Activated CD8-positive, alpha-beta T cell treated with anti-CD3 and anti-CD28 coated beads for 36 hours (primary cell): Measurements from ENCODE around the gene NPIPA1. TPM values are rescaled to one million over a fixed set of nuclear protein-coding genes. Genes with fewer than 3 reads are reported as not detected.
A peak's percentile ranks its signal among the peaks of the same experiment; 100 is the strongest.
"Not testable (repeated sequence)": the region's sequence is repeated elsewhere in the genome, so short reads cannot be mapped to it uniquely, and the experiment has no call there.

Experiments used
- ATAC-seq: fragments of 200-7000 bp; cut with Tn5 transposase; one replicate; pipeline ENCODE4 v1.10.0; 2021; ENCODE audit warnings: mild to moderate bottlenecking, moderate library complexity
- CTCF ChIA-PET: fragments of 350-600 bp; sonication (Branson Sonifier 250); formaldehyde crosslinking; loops from one replicate; lab custom pipeline; 2021; ENCODE audit warnings: antibody characterized with exemption; lab: Charles Lee
- POLR2A ChIA-PET: fragments of 350-600 bp; sonication (Branson Sonifier 250); formaldehyde crosslinking; loops from one replicate; lab custom pipeline; 2021; ENCODE audit warnings: antibody characterized with exemption; lab: Charles Lee
- DNase-seq: peaks from one replicate; pipeline ENCODE4 v3.0.0-alpha.2; 2020
- H3K27ac Mint-ChIP-seq: one replicate; pipeline ENCODE4 v1.8.0; 2021; ENCODE audit warnings: mild to moderate bottlenecking, mixed read lengths
- H3K27me3 Mint-ChIP-seq: one replicate; pipeline ENCODE4 v1.8.0; 2021; ENCODE audit warnings: mixed read lengths
- H3K36me3 Mint-ChIP-seq: one replicate; pipeline ENCODE4 v1.8.0; 2021; ENCODE audit warnings: low read depth, mixed read lengths
- H3K4me1 Mint-ChIP-seq: one replicate; pipeline ENCODE4 v1.8.0; 2021; ENCODE audit warnings: low read depth, mixed read lengths
- H3K4me3 Mint-ChIP-seq: one replicate; pipeline ENCODE4 v1.8.0; 2021; ENCODE audit warnings: mild to moderate bottlenecking, moderate library complexity, mixed read lengths
- H3K9me3 Mint-ChIP-seq: one replicate; pipeline ENCODE4 v1.8.0; 2021; ENCODE audit warnings: mixed read lengths
- CTCF ChIP-seq: fragments of 200-600 bp; IDR thresholded peaks from one replicate; pipeline ENCODE4 v1.8.0; 2022; ENCODE audit warnings: antibody characterized with exemption, mild to moderate bottlenecking
- intact Hi-C: fragments of 100-400 bp; cut with micrococcal nuclease; formaldehyde crosslinking; loops from one replicate; pipeline ENCODE4 v1.10.0; 2022
- total RNA-seq, 2 experiments: library from RNA; stranded (reverse); gene quantifications; one replicate each; pipeline ENCODE4 v1.2.3, GENCODE V29; 2021

Gene NPIPA1
- total RNA-seq, 2 experiments from 2014 or later, result 76.9 to 77.3 TPM

- H3K36me3 Mint-ChIP-seq, H3K27ac Mint-ChIP-seq, H3K4me3 Mint-ChIP-seq, ATAC-seq, intact Hi-C loops, H3K4me1 Mint-ChIP-seq, POLR2A ChIA-PET, H3K27me3 Mint-ChIP-seq, H3K9me3 Mint-ChIP-seq, DNase-seq, CTCF ChIA-PET: not testable (repeated sequence)
These were observed 6.3 kb upstream of the NPIPA1 start for GRCh38 chr16:14930971-14931370.

GRCh38 chr16:14932581-14933375 lies 4.5 kb upstream of the NPIPA1 start:
- H3K9me3 Mint-ChIP-seq, H3K27ac Mint-ChIP-seq, ATAC-seq, H3K4me3 Mint-ChIP-seq, H3K4me1 Mint-ChIP-seq, H3K36me3 Mint-ChIP-seq, POLR2A ChIA-PET, intact Hi-C loops, CTCF ChIA-PET, H3K27me3 Mint-ChIP-seq, DNase-seq: not testable (repeated sequence)

GRCh38 chr16:14937994-14938393 lies 751 bp downstream of the NPIPA1 start:
- H3K36me3 Mint-ChIP-seq, POLR2A ChIA-PET, H3K27me3 Mint-ChIP-seq, ATAC-seq, H3K27ac Mint-ChIP-seq, H3K9me3 Mint-ChIP-seq, CTCF ChIA-PET, intact Hi-C loops, DNase-seq, H3K4me3 Mint-ChIP-seq, H3K4me1 Mint-ChIP-seq: not testable (repeated sequence)

- H3K36me3 Mint-ChIP-seq, CTCF ChIA-PET, POLR2A ChIA-PET, H3K9me3 Mint-ChIP-seq, ATAC-seq, intact Hi-C loops, H3K4me3 Mint-ChIP-seq, H3K4me1 Mint-ChIP-seq, H3K27me3 Mint-ChIP-seq: not testable (repeated sequence)
- peak; percentile 46 for DNase-seq
- peak overlapping the region; percentile 34 for H3K27ac Mint-ChIP-seq
These were observed 5.4 kb downstream of the NPIPA1 start for GRCh38 chr16:14942686-14943085.

- H3K27me3 Mint-ChIP-seq, result no peaks in the 10 kb centered on the region
- intact Hi-C loops, result no loop called here
- CTCF ChIA-PET, result no interaction called here
These were observed 18.4 kb downstream of the NPIPA1 start for GRCh38 chr16:14955546-14956231.

GRCh38 chr16:14957576-14958322 lies 20.5 kb downstream of the NPIPA1 start:
- H3K4me1 Mint-ChIP-seq, result no peaks in the 10 kb centered on the region
- DNase-seq, result no peak
- no peak overlapping the region for H3K27ac Mint-ChIP-seq
- intact Hi-C loops, result no loop called here
- no peak for TF ChIP-seq CTCF
- H3K36me3 Mint-ChIP-seq, result no peaks in the 10 kb centered on the region
- POLR2A ChIA-PET, result no interaction called here
- peaks cover 3% of the 10 kb centered on the region for H3K27me3 Mint-ChIP-seq
- H3K9me3 Mint-ChIP-seq, result no peaks in the 10 kb centered on the region
- CTCF ChIA-PET, result no interaction called here
- ATAC-seq, result no peak
- no peak overlapping the region for H3K4me3 Mint-ChIP-seq

More at GRCh38 chr16:14955546-14956231, 18.4 kb downstream of the NPIPA1 start:
- H3K36me3 Mint-ChIP-seq, result no peaks in the 10 kb centered on the region
- POLR2A ChIA-PET, result no interaction called here
- ATAC-seq (no peak), DNase-seq (no peak)
- no peaks in the 10 kb centered on the region for H3K9me3 Mint-ChIP-seq
- H3K27ac Mint-ChIP-seq, result no peak overlapping the region
- no peak overlapping the region for H3K4me3 Mint-ChIP-seq
- no peak for TF ChIP-seq CTCF
- H3K4me1 Mint-ChIP-seq, result no peaks in the 10 kb centered on the region
